Activated CD8-positive, alpha-beta memory T cell treated with anti-CD3 and anti-CD28 coated beads for 4 hours (primary cell): ENCODE results near the gene DACT3.

Experiments used
- DNase-seq, 2 donors: peaks; one replicate each; pipeline ENCODE4 v3.0.0-alpha.2; 2020; ENCODE audit warnings: low read depth in 2 of 2

DACT3 gene

DNA sequence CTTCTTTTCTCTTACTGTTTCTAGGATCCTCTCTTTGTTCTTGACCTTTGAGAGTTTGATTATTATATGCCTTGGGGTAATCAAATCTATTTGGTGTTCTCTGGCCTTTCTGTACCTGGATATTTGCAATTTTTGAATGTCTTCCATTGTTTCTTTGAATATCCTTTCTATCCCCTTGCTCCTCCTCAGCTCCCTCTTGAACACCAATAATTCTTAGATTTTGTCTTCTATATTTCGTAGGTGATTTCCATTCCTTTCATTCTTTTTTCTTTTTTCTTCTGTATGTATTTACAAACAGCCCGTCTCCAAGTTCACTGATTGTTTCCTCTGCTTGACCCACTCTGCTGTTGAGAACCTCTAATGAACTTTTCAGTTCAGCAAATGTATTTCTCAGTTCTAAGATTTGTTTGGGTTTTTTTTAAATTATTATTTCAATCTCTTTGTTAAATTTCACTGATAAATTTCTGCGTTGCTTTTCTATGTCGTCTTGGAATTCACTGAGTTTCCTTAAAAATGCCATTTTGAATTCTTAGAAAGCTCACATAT lies 62.5 kb downstream of the DACT3 start:
- DNase-seq: no peak
